ENCODE results near the gene TOMM7. TPM values are rescaled to one million over a fixed set of nuclear protein-coding genes. Genes with fewer than 3 reads are reported as not detected.

TOMM7 gene
- total RNA-seq, 6 experiments from 2014 or later: 25.9 to 180 (median 102) TPM

DNA sequence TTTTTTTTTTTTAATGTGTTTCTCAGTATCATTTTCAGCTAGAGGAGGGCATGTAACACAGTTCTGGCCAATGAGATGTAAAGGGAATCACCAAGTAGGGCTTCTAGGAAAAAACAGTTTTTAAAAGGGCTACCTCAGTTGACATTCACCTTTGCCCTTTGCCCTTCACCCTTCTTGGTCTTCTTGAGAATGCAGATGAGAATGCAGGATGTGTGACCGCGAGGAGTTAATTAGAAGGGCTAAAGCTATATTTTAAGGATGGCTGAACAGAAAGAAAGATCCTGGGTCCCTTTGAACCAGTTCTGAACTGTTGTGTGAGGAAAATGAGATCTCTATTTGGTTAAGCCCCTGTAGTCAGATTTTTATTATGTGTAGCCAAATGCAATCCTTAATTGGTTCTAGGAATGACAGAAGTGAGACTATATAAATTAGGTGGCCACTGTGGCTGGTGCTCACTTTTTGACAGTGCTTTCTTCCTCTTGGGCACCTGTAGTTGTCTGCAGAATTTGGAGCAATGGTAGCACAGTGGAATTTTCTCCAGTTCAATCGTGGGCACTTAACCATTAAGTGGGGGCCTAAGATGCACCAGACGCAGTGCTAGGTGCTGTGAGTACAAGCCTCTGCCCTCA, 21.1 kb upstream of the TOMM7 start:
- Histone ChIP-seq H3K27ac (no peak overlapping the region), H3K36me3 (no peaks in the 10 kb centered on the region), H3K9me3 (no peaks in the 10 kb centered on the region), H3K4me3 (no peak overlapping the region), H3K27me3 (no peaks in the 10 kb centered on the region), H3K4me1 (no peaks in the 10 kb centered on the region)
- no peak for TF ChIP-seq POLR2A (IDR thresholded peaks at IDR 0.05)
- no peak for TF ChIP-seq CTCF (IDR thresholded peaks at IDR 0.05)
- ATAC-seq (no peak), DNase-seq (no peak)
- WGBS (ENCODE audit: insufficient coverage, low coverage, low lambda C conversion rate, missing lambda C conversion rate): 48% methylated on average over 4 of the region's 4 CpGs
- intact Hi-C loops (cut with DNase I): no loop called here

GRCh38 chr7:22842973-22843372, 20.3 kb upstream of the TOMM7 start:
- WGBS (ENCODE audit: insufficient coverage, low coverage, low lambda C conversion rate, missing lambda C conversion rate): 63% methylated on average over 5 of the region's 5 CpGs
- DNase-seq: no peak
- Histone ChIP-seq H3K27me3 (no peaks in the 10 kb centered on the region), H3K9me3 (no peaks in the 10 kb centered on the region), H3K27ac (no peak overlapping the region), H3K4me1 (no peaks in the 10 kb centered on the region), H3K36me3 (no peaks in the 10 kb centered on the region), H3K4me3 (no peak overlapping the region)
- intact Hi-C loops (cut with DNase I): no loop called here
- no peak for ATAC-seq
- no peak for TF ChIP-seq CTCF (IDR thresholded peaks at IDR 0.05)
- TF ChIP-seq POLR2A (IDR thresholded peaks at IDR 0.05): no peak

GRCh38 chr7:22842383-22842941, 19.8 kb upstream of the TOMM7 start:
- DNase-seq (no peak), ATAC-seq (peak in 2 of 4 donors; percentile 32 to 59)
- no peaks in the 10 kb centered on the region for H3K4me1 ChIP-seq
- no peaks in the 10 kb centered on the region for H3K9me3 ChIP-seq
- no peak overlapping the region for H3K4me3 ChIP-seq
- no peak overlapping the region for H3K27ac ChIP-seq
- 62% methylated on average over 5 of the region's 6 CpGs for WGBS (ENCODE audit: insufficient coverage, low coverage, low lambda C conversion rate, missing lambda C conversion rate)
- no peaks in the 10 kb centered on the region for H3K27me3 ChIP-seq
- intact Hi-C loops (cut with DNase I): no loop called here
- no peaks in the 10 kb centered on the region for H3K36me3 ChIP-seq
- no peak for TF ChIP-seq CTCF (IDR thresholded peaks at IDR 0.05)

- peak in 3 of 4 donors; percentile 33 to 36 (median 35) for ATAC-seq
- intact Hi-C loops (cut with DNase I): no loop called here
- H3K27ac ChIP-seq: no peak overlapping the region
- WGBS (ENCODE audit: insufficient coverage, low coverage, low lambda C conversion rate, missing lambda C conversion rate): 61% methylated on average over 6 of the region's 10 CpGs
- DNase-seq: no peak
- no peak overlapping the region for H3K4me3 ChIP-seq
- H3K4me1 ChIP-seq: no peaks in the 10 kb centered on the region
- no peaks in the 10 kb centered on the region for H3K36me3 ChIP-seq
- TF ChIP-seq POLR2A (IDR thresholded peaks at IDR 0.05) (no peak), CTCF (IDR thresholded peaks at IDR 0.05) (no peak)
- no peaks in the 10 kb centered on the region for H3K9me3 ChIP-seq
- H3K27me3 ChIP-seq: no peaks in the 10 kb centered on the region
Observed at GRCh38 chr7:22841954-22842353, 19.3 kb upstream of the TOMM7 start.
